T-cell (primary cell): Measurements from ENCODE around the gene WDR26. TPM values are rescaled to one million over a fixed set of nuclear protein-coding genes. Genes with fewer than 3 reads are reported as not detected.

Experiments
- ATAC-seq, 4 experiments: fragments of 200-7000 bp in 3 of 4; fragments of 150-1000 bp in 1 of 4; cut with Tn5 transposase; replicated peaks in 1 of 4; 1 replicate in 3 of 4; 2 replicates in 1 of 4; pipeline ENCODE4 v1.10.0; 2021; ENCODE audit warnings: moderate library complexity in 3 of 4, mild to moderate bottlenecking in 2 of 4, moderate number of reproducible peaks in 1 of 4
- CTCF ChIA-PET, 2 donors: fragments of 300-600 bp; sonication (Branson Sonifier 250); formaldehyde crosslinking; loops; one replicate each; lab custom pipeline; 2022; ENCODE audit warnings: antibody characterized with exemption in 2 of 2; lab: Charles Lee
- POLR2A ChIA-PET, 2 donors: fragments of 300-600 bp; sonication (Branson Sonifier 250); formaldehyde crosslinking; loops; one replicate each; lab custom pipeline; 2022; ENCODE audit warnings: antibody characterized with exemption in 2 of 2; lab: Charles Lee
- DNase-seq, 35 experiments: peaks; one replicate each; pipeline versions ENCODE4 v3.0.0 to v3.0.0-alpha.2; 2013 to 2023
- H3K27ac ChIP-seq: one replicate; pipeline ENCODE4 v1.5.1; 2013; ENCODE audit warnings: low read length
- H3K27me3 ChIP-seq, 2 experiments: replicated peaks in 1 of 2; 1 replicate in 1 of 2; 2 replicates in 1 of 2; pipeline versions ENCODE4 v1.6.1 to v1.7.0; 2013; ENCODE audit warnings: low read length in 1 of 2, mixed read lengths in 1 of 2; ENCODE audit not compliant: control insufficient read depth in 2 of 2, insufficient read depth in 2 of 2; ENCODE audit errors: extremely low read depth in 1 of 2
- H3K36me3 ChIP-seq, 2 donors: 1 replicate in 1 of 2; 2 replicates in 1 of 2; pipeline versions ENCODE4 v1.6.1 to v1.7.0; 2013; ENCODE audit warnings: low read length in 1 of 2; ENCODE audit not compliant: control insufficient read depth in 2 of 2, insufficient read depth in 1 of 2; ENCODE audit errors: extremely low read depth in 1 of 2
- H3K4me1 ChIP-seq, 2 experiments: 1 replicate in 1 of 2; 2 replicates in 1 of 2; pipeline versions ENCODE4 v1.6.1 to v1.7.0; 2013; ENCODE audit warnings: low read length in 2 of 2, mixed read lengths in 1 of 2; ENCODE audit not compliant: insufficient read depth in 2 of 2, control insufficient read depth in 1 of 2; ENCODE audit errors: extremely low read depth in 1 of 2
- H3K4me3 ChIP-seq, 2 donors: 1 replicate in 1 of 2; 2 replicates in 1 of 2; pipeline versions ENCODE4 v1.5.1 to v1.7.0; 2013; ENCODE audit warnings: mild to moderate bottlenecking in 2 of 2, low read length in 1 of 2, moderate library complexity in 1 of 2; ENCODE audit not compliant: control insufficient read depth in 1 of 2; ENCODE audit errors: extremely low read depth in 1 of 2
- H3K9me3 ChIP-seq: 2 replicates; pipeline ENCODE4 v1.7.0; 2013
- H3K27ac Mint-ChIP-seq, 2 donors: one replicate each; pipeline ENCODE4 v1.8.0; 2020 to 2021; ENCODE audit warnings: mild to moderate bottlenecking in 2 of 2, mixed read lengths in 2 of 2
- H3K27me3 Mint-ChIP-seq, 2 donors: one replicate each; pipeline ENCODE4 v1.8.0; 2021 to 2022; ENCODE audit warnings: mixed read lengths in 2 of 2
- H3K36me3 Mint-ChIP-seq: one replicate; pipeline ENCODE4 v1.8.0; 2021; ENCODE audit warnings: mixed read lengths
- H3K4me1 Mint-ChIP-seq, 3 donors: one replicate each; pipeline ENCODE4 v1.8.0; 2020 to 2022; ENCODE audit warnings: mixed read lengths in 3 of 3, mild to moderate bottlenecking in 1 of 3
- H3K4me3 Mint-ChIP-seq, 3 donors: one replicate each; pipeline ENCODE4 v1.8.0; 2020 to 2022; ENCODE audit warnings: mild to moderate bottlenecking in 3 of 3, mixed read lengths in 3 of 3, moderate library complexity in 3 of 3
- H3K9me3 Mint-ChIP-seq, 3 donors: one replicate each; pipeline ENCODE4 v1.8.0; 2020 to 2022; ENCODE audit warnings: mixed read lengths in 3 of 3
- WGBS: methylation state at CpG from one replicate; pipeline ENCODE4 v1.1.5; 2013; ENCODE audit warnings: missing lambda C conversion rate; ENCODE audit not compliant: insufficient coverage; 5-methylcytosine and 5-hydroxymethylcytosine counted together
- total RNA-seq, 35 experiments: library from RNA in 6 of 35; stranded (reverse) in 6 of 35; fragments of 120-200 nt in 1 of 35; gene quantifications; one replicate each; pipeline versions ENCODE4 v1.2.1 to v1.2.4 and lab custom pipeline; 2013 to 2026

The WDR26 gene
- total RNA-seq, 5 donors from 2014 or later (not counting 1 experiment from before 2014, with no cell fraction given): 90.7 to 166 (median 96.3) TPM

- Mint-ChIP-seq H3K4me3 (no peak overlapping the region), H3K27ac (no peak overlapping the region), H3K36me3 (no peaks in the 10 kb centered on the region), H3K4me1 (no peaks in the 10 kb centered on the region), H3K9me3 (no peaks in the 10 kb centered on the region), H3K27me3 (no peaks in the 10 kb centered on the region)
- H3K36me3 ChIP-seq: no peaks in the 10 kb centered on the region
- ChIA-PET CTCF (no interaction called here), POLR2A (no interaction called here)
- H3K4me1 ChIP-seq: no peaks in the 10 kb centered on the region
- no peak overlapping the region for H3K27ac ChIP-seq
- no CpG with 5 or more reads among the region's 1 CpG for WGBS
- no peaks in the 10 kb centered on the region for H3K27me3 ChIP-seq
- no peaks in the 10 kb centered on the region for H3K9me3 ChIP-seq
- DNase-seq: no peak
- no peak for ATAC-seq
- H3K4me3 ChIP-seq: no peak overlapping the region
Measured at GRCh38 chr1:224472806-224473205, 38.2 kb upstream of the WDR26 start.

- no peaks in the 10 kb centered on the region for H3K27me3 Mint-ChIP-seq
- H3K36me3 Mint-ChIP-seq: no peaks in the 10 kb centered on the region
- no CpG with 5 or more reads among the region's 2 CpGs for WGBS
- H3K4me3 ChIP-seq: no peak overlapping the region
- no peak overlapping the region for H3K27ac ChIP-seq
- H3K36me3 ChIP-seq: no peaks in the 10 kb centered on the region
- H3K4me1 Mint-ChIP-seq: peaks cover 10 to 14% (median 12%) of the 10 kb centered on the region in 3 donors
- CTCF ChIA-PET: no interaction called here
- POLR2A ChIA-PET: no interaction called here
- H3K27ac Mint-ChIP-seq: no peak overlapping the region
- no peaks in the 10 kb centered on the region for H3K27me3 ChIP-seq
- peaks cover 0 to 4% of the 10 kb centered on the region in 2 experiments for H3K4me1 ChIP-seq
- no peak for DNase-seq
- no peak for ATAC-seq
- no peaks in the 10 kb centered on the region for H3K9me3 ChIP-seq
- no peak overlapping the region for H3K4me3 Mint-ChIP-seq
- H3K9me3 Mint-ChIP-seq: no peaks in the 10 kb centered on the region
Measured at GRCh38 chr1:224466154-224466553, 31.6 kb upstream of the WDR26 start.

GRCh38 chr1:224459966-224460365, 25.4 kb upstream of the WDR26 start:
- no peaks in the 10 kb centered on the region for H3K9me3 Mint-ChIP-seq
- H3K36me3 Mint-ChIP-seq: no peaks in the 10 kb centered on the region
- H3K9me3 ChIP-seq: no peaks in the 10 kb centered on the region
- CTCF ChIA-PET: interaction anchor here in 1 of 2 donors (0.8 to 1.1 kb wide), 2 partner anchors 10 to 344 kb away, joined by 5 to 7 read pairs; no protein-coding TSS in a partner anchor
- H3K27me3 ChIP-seq: no peaks in the 10 kb centered on the region
- H3K27ac ChIP-seq: no peak overlapping the region
- H3K4me3 Mint-ChIP-seq: no peak overlapping the region
- no peak overlapping the region for H3K4me3 ChIP-seq
- ATAC-seq (no peak), DNase-seq (no peak)
- H3K36me3 ChIP-seq: no peaks in the 10 kb centered on the region
- H3K27ac Mint-ChIP-seq: no peak overlapping the region
- 83% methylated on average over 2 of the region's 5 CpGs for WGBS
- H3K27me3 Mint-ChIP-seq: no peaks in the 10 kb centered on the region
- H3K4me1 Mint-ChIP-seq: peaks cover 10 to 12% (median 11%) of the 10 kb centered on the region in 3 donors
- H3K4me1 ChIP-seq: peaks cover 0 to 9% of the 10 kb centered on the region in 2 experiments
- POLR2A ChIA-PET: interaction anchor here in 1 of 2 donors (0.6 kb wide), 1 partner anchor 25 kb away, joined by 4 read pairs; no protein-coding TSS in a partner anchor

- Histone ChIP-seq H3K27me3 (no peaks in the 10 kb centered on the region), H3K27ac (no peak overlapping the region), H3K4me3 (no peak overlapping the region), H3K9me3 (no peaks in the 10 kb centered on the region), H3K4me1 (peaks cover 0 to 9% of the 10 kb centered on the region in 2 experiments), H3K36me3 (peaks cover 0 to 2% of the 10 kb centered on the region in 2 donors)
- POLR2A ChIA-PET: no interaction called here
- no peak for DNase-seq
- peaks cover 10 to 12% (median 11%) of the 10 kb centered on the region in 3 donors for H3K4me1 Mint-ChIP-seq
- H3K9me3 Mint-ChIP-seq: no peaks in the 10 kb centered on the region
- H3K27me3 Mint-ChIP-seq: no peaks in the 10 kb centered on the region
- no peak for ATAC-seq
- H3K36me3 Mint-ChIP-seq: no peaks in the 10 kb centered on the region
- H3K4me3 Mint-ChIP-seq: no peak overlapping the region
- CTCF ChIA-PET: interaction anchor here (0.5 to 1.1 kb wide), 3 partner anchors 140 to 343 kb away, joined by 3 to 7 read pairs (median 3); no protein-coding TSS in a partner anchor
- H3K27ac Mint-ChIP-seq: peak overlapping the region in 1 of 2 donors; percentile 59
- 60% methylated on average over 1 of the region's 2 CpGs for WGBS
Measured at GRCh38 chr1:224458996-224459395, 24.4 kb upstream of the WDR26 start.

GRCh38 chr1:224458296-224458695, 23.7 kb upstream of the WDR26 start:
- Histone ChIP-seq H3K27ac (no peak overlapping the region), H3K4me1 (peaks cover 0 to 9% of the 10 kb centered on the region in 2 experiments), H3K9me3 (no peaks in the 10 kb centered on the region), H3K27me3 (no peaks in the 10 kb centered on the region), H3K36me3 (peaks cover 0 to 2% of the 10 kb centered on the region in 2 donors), H3K4me3 (no peak overlapping the region)
- Mint-ChIP-seq H3K36me3 (no peaks in the 10 kb centered on the region), H3K9me3 (no peaks in the 10 kb centered on the region), H3K4me3 (no peak overlapping the region), H3K27me3 (no peaks in the 10 kb centered on the region), H3K4me1 (peaks cover 10 to 12% (median 11%) of the 10 kb centered on the region in 3 donors), H3K27ac (peak overlapping the region in 1 of 2 donors; percentile 43)
- WGBS: 100% methylated on average over 3 of the region's 4 CpGs
- ChIA-PET POLR2A (interaction anchor here in 1 of 2 donors (0.6 kb wide), 1 partner anchor 24 kb away, joined by 5 read pairs; the partner anchor contains the start of gene WDR26), CTCF (interaction anchor here (0.5 to 2.7 kb wide), 7 partner anchors 20 to 342 kb away, joined by 3 to 34 read pairs (median 13); no protein-coding TSS in a partner anchor)
- ATAC-seq: no peak
- DNase-seq: no peak

GRCh38 chr1:224457782-224458144, 23.2 kb upstream of the WDR26 start:
- ATAC-seq: no peak
- Mint-ChIP-seq H3K4me3 (peak overlapping the region in 1 of 3 donors; percentile 38), H3K27ac (no peak overlapping the region), H3K4me1 (peaks cover 10 to 12% (median 11%) of the 10 kb centered on the region in 3 donors), H3K36me3 (no peaks in the 10 kb centered on the region), H3K9me3 (no peaks in the 10 kb centered on the region), H3K27me3 (no peaks in the 10 kb centered on the region)
- Histone ChIP-seq H3K27ac (no peak overlapping the region), H3K4me3 (no peak overlapping the region), H3K36me3 (peaks cover 0 to 2% of the 10 kb centered on the region in 2 donors), H3K9me3 (no peaks in the 10 kb centered on the region), H3K27me3 (no peaks in the 10 kb centered on the region), H3K4me1 (peaks cover 0 to 9% of the 10 kb centered on the region in 2 experiments)
- ChIA-PET CTCF (interaction anchor here (0.6 to 2.7 kb wide), 21 partner anchors 20 to 1992 kb away, joined by 3 to 34 read pairs (median 4); no protein-coding TSS in a partner anchor), POLR2A (interaction anchor here (0.6 to 1.0 kb wide), 4 partner anchors 23 to 166 kb away, joined by 3 to 5 read pairs (median 3); partner anchors contain the start of gene WDR26 (in 1 of the 2))
- 100% methylated on average over 1 of the region's 1 CpG for WGBS
- DNase-seq: no peak
